ENCODE data around the gene KLHL35.
"Not testable (repeated sequence)": the region's sequence is repeated elsewhere in the genome, so short reads cannot be mapped to it uniquely, and the experiment has no call there.

The KLHL35 gene

GRCh38 chr11:75422248-75423231 is 10.5 kb downstream of the KLHL35 start:
- no peak for DNase-seq

DNA sequence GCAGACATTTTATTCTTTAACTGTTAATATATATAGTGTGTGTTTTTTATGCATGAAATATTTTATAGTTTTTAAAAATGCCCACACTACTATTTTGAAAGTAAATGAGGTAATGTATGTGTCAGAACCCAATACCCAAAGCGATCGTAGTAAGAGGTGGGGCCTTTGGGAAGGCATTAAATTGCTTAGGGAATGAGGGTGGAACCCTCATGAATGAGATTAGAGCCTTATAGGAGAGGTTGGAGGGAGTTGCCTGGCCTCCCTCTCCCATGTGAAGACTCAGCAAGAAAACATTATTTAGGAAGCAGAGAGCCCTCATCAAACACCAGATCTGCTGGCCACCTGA is 11.1 kb downstream of the KLHL35 start:
- DNase-seq = no peak

DNA sequence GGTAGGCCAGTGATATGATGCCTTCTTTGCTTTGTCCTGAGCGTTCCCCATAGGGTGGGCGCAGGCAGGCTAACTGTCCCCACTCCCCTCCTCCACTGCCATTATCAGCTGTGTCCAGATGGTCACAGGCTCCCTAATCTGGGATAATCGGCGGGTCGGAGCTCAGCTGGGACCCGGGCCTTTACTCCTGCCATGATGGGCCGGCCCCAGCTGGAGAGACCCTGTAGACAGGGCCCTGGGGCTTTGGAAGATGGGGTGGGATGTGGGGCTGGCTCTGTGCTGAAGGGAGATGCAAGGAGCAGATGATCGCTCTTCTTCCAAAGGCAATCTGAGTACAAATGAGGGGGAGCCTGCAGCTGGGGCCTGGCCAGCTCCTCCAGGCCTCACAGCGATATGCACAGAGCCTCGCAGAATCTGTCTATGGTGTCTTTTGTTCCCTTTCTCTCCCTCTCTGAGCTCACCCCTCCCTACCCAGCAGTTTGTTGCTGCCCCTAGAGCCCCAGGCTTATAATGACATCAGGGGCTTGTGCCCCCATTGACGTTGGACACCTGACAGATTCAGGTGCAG is 11.9 kb downstream of the KLHL35 start:
- DNase-seq = no peak

- no peak for DNase-seq
Measured at GRCh38 chr11:75420224-75421034, 12.6 kb downstream of the KLHL35 start.

DNA sequence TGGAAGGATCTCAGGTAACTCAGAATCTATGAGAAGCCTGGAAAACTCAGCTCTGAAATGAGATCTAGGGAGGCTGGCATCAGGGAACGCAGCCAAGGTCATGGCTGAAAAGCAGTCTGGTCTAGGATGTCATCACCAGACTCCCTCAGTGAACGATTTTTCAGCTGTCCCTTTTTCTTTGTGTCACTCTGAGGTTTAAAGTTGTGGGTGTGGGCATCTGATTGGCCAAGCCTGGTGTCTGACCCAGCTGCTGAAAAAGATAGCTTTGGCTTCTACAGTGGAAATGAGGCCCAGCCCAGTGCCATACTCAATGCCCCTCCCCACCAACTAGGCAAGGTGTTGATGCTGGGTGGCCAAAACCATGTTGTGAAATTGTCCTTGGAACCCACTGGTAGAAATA is 19.1 kb downstream of the KLHL35 start:
- no peak for DNase-seq

DNA sequence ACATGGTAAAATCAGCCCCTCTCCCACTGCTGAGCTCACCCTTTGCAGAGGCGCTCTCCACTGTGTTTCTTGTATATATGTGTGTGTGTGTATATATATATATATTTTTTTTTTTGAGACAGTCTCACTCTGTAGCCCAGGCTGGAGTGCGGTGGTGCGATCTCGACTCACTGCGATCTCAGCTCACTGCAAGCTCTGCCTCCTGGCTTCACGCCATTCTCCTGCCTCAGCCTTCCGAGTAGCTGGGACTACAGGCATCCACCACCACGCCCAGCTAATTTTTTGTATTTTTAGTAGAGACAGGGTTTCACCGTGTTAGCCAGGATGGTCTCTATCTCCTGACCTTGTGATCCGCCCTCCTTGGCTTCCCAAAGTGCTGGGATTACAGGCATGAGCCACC is 19.9 kb downstream of the KLHL35 start:
- DNase-seq = not testable (repeated sequence)

DNA sequence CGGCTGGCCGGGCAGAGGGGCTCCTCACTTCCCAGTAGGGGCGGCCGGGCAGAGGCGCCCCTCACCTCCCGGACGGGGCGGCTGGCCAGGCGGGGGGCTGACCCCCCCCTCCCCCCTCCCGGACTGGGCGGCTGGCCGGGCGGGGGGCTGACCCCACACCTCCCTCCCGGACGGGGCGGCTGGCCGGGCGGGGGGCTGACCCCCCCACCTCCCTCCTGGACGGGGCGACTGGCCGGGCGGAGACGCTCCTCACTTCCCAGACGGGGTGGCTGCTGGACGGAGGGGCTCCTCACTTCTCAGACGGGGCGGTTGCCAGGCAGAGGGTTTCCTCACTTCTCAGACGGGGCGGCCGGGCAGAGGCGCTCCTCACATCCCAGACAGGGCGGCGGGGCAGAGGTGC is 23.0 kb downstream of the KLHL35 start:
- not testable (repeated sequence) for DNase-seq

- no peak for DNase-seq
Measured at GRCh38 chr11:75408957-75409219, 24.1 kb downstream of the KLHL35 start.

DNA sequence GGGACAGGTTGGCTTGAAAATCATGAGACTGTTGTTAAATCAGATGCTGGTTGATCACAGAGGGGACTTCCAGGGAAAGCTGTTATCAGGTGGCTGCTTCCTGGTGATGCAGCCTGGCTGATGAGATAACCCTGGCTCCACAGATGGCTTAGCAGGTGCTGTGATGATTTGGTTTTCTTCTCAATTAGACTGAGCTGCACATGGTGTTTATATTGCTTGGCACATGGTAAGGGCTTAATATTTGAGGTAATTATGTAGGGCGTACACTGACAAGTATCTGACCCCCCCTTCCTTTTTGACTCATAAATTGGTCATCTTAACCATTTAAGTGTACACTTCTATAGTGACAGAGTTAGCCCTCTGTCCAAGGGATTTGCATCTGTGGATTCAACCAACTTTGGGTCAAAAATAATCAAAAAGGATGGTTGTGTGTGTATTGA is 26.6 kb downstream of the KLHL35 start:
- DNase-seq = no peak

- no peak for DNase-seq
Measured at GRCh38 chr11:75403983-75404658, 28.9 kb downstream of the KLHL35 start.

GRCh38 chr11:75403037-75403436 is 30.0 kb downstream of the KLHL35 start:
- DNase-seq = no peak

DNA sequence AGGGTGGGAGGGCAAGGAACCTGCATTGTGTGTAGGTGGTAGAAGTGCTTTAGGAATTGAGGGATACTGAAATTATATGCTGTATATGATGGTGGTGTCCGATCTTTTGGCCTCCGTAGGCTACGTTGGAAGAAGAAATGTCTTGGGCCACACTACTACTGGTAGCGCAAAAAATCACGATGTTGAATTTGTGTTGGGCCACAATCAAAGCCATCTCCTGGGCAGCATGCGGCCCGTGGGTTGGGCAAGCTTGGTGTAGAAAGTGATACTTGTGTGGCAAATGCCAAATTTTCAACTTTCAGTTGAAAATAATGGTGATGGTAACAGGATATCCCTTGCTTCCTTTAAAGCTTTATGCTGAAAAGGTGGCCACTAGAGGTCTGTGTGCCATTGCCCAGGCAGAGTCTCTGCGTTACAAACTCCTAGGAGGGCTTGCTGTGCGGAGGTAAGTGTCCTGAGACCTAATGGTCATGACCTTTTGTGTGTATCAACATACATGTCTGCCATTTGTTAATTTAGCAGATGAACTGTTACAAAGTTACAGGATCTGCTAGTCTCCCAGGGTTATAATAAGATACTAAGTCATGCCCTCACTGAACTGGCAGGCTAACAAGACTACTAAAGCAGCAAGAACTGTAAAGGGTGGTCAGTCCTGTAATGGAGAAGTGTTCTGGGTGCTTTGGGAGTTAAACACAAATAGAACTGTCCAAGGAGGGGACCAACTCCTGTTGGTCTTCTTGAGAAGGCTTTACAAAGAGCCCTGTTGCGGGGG is 30.8 kb downstream of the KLHL35 start:
- no peak for DNase-seq

GRCh38 chr11:75400146-75400865 is 32.7 kb downstream of the KLHL35 start:
- peak; percentile 33 for DNase-seq

- DNase-seq = peak; percentile 90
Measured at GRCh38 chr11:75399344-75400145, 33.5 kb downstream of the KLHL35 start, which contains the start of gene RPS3. Gene RPS3 (plus strand): TSS chr11:75399518. CDS start chr11:75399548, 30 bp downstream.

GRCh38 chr11:75398906-75399305 is 34.1 kb downstream of the KLHL35 start:
- no peak for DNase-seq

DNA sequence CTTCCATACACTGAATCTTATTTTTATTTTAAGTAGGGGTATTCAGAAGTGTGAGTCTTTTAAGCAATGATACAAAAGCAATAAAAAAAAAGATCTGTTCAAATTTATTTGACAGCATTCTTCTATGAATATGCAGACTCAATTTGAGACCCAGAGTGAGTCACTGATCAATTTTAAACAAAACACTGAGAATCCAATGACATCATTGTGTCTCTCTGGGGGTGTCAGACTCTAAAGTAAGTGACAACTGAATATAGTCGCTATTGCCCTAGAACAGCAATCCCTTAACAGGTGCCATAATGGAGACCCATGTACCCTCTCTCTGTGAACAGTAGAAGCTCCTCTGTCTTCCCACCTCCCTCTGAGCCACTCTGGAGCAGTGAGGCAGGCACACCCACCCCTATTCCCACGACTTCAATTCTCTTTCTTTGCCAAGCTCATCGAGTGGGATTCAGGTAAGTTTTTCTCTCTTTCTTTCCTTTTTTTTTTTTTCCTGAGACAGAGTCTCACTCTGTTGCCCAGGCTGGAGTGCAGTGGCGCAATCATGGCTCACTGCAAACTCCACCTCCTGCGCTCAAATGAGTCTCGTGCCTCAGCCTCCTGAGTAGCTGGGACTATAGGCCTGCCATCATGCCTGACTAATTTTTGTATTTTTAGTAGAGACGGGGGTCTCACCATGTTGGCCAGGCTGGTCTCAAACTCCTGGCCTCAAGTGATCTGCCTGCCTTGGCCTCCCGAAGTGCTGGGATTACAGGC is 38.7 kb downstream of the KLHL35 start:
- no peak for DNase-seq

DNA sequence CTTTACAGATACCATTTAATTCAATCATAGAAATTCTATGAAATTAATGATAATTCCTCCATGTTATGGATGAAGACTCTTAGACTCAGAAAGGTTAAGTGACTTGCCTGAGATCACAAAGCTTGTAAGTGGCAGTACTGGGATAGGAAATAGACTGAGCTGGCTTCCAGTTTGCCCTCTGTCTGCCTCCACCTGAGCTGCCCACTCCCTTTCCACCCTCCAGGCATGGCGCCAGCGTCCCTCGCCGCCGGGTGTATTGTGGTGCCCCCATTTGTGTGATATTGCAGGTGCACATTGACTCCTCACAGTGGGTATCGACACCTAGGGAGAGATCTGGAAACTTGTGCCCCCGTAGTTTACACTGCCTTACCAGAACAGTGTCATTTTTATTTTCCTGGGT is 43.1 kb downstream of the KLHL35 start:
- no peak for DNase-seq

GRCh38 chr11:75389276-75389605 is 43.8 kb downstream of the KLHL35 start:
- no peak for DNase-seq

DNA sequence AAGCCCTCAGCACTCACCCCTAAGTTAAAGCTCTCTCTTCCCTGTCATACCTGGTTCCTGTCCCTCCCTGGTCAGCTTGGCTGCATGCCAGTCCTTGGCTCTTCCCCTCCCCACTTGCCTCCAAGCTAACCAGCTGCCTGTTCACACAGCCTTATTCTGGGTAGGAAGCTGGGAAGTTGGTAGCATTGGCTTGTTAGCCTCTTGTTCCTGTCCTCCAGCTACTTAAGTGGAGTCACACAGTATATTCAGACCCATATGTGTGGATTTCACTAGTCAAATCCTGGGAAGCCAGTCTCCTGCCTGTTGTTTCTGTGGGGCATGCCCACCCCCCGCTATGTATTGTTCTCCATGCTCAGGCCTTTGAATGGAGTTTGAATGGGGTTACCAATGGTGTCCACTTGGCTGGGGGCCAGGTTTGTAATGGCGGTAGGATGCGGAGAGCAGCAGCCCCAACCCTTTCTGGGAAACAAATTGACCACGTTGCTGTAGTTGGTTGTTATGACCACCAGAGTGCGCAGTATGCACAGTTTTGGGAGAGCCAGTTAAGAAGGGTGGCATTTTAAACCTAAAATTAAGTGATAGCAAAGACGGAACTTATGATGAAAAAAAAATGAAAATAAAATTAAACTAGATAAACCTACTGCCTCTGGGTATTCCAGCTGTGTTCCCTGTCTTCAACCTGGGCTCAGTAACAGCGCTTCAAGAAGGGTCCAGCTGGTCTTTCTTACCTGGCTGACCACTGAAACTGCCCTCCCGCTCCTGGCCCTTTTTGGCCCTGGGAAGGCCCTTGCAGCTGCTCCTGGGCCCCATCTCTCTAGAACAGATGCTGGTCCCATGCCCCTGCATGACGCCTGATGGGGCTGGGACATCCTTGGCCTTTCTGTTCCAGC is 44.4 kb downstream of the KLHL35 start:
- peak; percentile 86 for DNase-seq
